Bronchial epithelial cell (primary cell): ENCODE data around the gene USF2. TPM values are rescaled to one million over a fixed set of nuclear protein-coding genes. Genes with fewer than 3 reads are reported as not detected.

Experiments used
- DNase-seq: peaks from one replicate; pipeline ENCODE4 v3.0.0-alpha.2; 2010; ENCODE audit warnings: low read depth
- FAIRE-seq: peaks from 2 replicates; lab custom pipeline; 2011; peaks lifted over from hg19 to GRCh38; lab: Jason Lieb, UNC
- H3K27me3 ChIP-seq: 2 replicates; pipeline ENCODE4 v1.5.1; 2011; ENCODE audit warnings: low read length; ENCODE audit not compliant: control insufficient read depth, insufficient read depth
- H3K36me3 ChIP-seq: 2 replicates; pipeline ENCODE4 v1.5.1; 2011; ENCODE audit warnings: low read length; ENCODE audit not compliant: control insufficient read depth, insufficient read depth
- H3K4me3 ChIP-seq: 2 replicates; pipeline ENCODE4 v1.5.1; 2011; ENCODE audit warnings: mild to moderate bottlenecking, low read depth, low read length, control low read depth
- CTCF ChIP-seq: IDR thresholded peaks from 2 replicates; pipeline ENCODE4 v1.5.1; 2011; ENCODE audit warnings: mild to moderate bottlenecking, moderate library complexity, low read length, control low read depth, inconsistent platforms; ENCODE audit not compliant: insufficient read depth, severe bottlenecking
- total RNA-seq: library from RNA; depleted of rRNA; stranded (reverse); fragments of >200 nt; gene quantifications from 2 replicates; pipeline ENCODE4 v1.2.1, GENCODE V29; 2014

USF2 gene
- total RNA-seq, 1 donor from 2014 or later = 60.8 TPM

GRCh38 chr19:35294328-35294727 is 25.6 kb downstream of the USF2 start:
- Histone ChIP-seq H3K36me3 (no peaks in the 10 kb centered on the region), H3K27me3 (no peaks in the 10 kb centered on the region), H3K4me3 (no peak overlapping the region)
- DNase-seq = no peak
- TF ChIP-seq CTCF = no peak
- FAIRE-seq = no peak

GRCh38 chr19:35294859-35295791 is 26.4 kb downstream of the USF2 start:
- TF ChIP-seq CTCF = no peak
- no peaks in the 10 kb centered on the region for H3K27me3 ChIP-seq
- FAIRE-seq = no peak
- no peak overlapping the region for H3K4me3 ChIP-seq
- H3K36me3 ChIP-seq = no peaks in the 10 kb centered on the region
- no peak for DNase-seq

GRCh38 chr19:35295792-35296462 is 27.2 kb downstream of the USF2 start:
- Histone ChIP-seq H3K4me3 (no peak overlapping the region), H3K36me3 (no peaks in the 10 kb centered on the region), H3K27me3 (no peaks in the 10 kb centered on the region)
- DNase-seq (no peak), FAIRE-seq (no peak)
- no peak for TF ChIP-seq CTCF

- DNase-seq (no peak), FAIRE-seq (peak; percentile 97)
Measured at GRCh38 chr19:35296644-35297514, 28.1 kb downstream of the USF2 start.

More at GRCh38 chr19:35296644-35297514, 28.1 kb downstream of the USF2 start:
- Histone ChIP-seq H3K27me3 (no peaks in the 10 kb centered on the region), H3K4me3 (no peak overlapping the region), H3K36me3 (no peaks in the 10 kb centered on the region)
- TF ChIP-seq CTCF = no peak
